Mesenteric fat pad (tissue), 1 donor: ENCODE results near the gene CEACAM18. TPM values are rescaled to one million over a fixed set of nuclear protein-coding genes. Genes with fewer than 3 reads are reported as not detected.
"Not testable (repeated sequence)": the region's sequence is repeated elsewhere in the genome, so short reads cannot be mapped to it uniquely, and the experiment has no call there.

Experiments used
- DNase-seq: peaks from one replicate; pipeline ENCODE4 v3.0.0-alpha.2; 2020; ENCODE audit warnings: low spot score
- long read RNA-seq: library from polyadenylated mRNA; unstranded; transcript quantifications from one replicate; pipeline ENCODE4 v2.0.0, GENCODE V29; 2020
- total RNA-seq: library from RNA; stranded (reverse); fragmentation: NEBNext Ultra II Directional; extraction: Animal tissue kit (Norgen Biotek cat#: 25700); gene quantifications from one replicate; pipeline ENCODE4 v1.2.1, GENCODE V29; 2021
- donor health status: DM: yes; HTN: yes; CAD: no.

Gene CEACAM18
- not detected for total RNA-seq
- long read RNA-seq = 0 reads

GRCh38 chr19:51478381-51479234, at the start of gene CEACAM18:
Gene CEACAM18 (plus strand): TSS chr19:51478539.
- no peak for DNase-seq

- DNase-seq = no peak
These were observed 48.1 kb upstream of the CEACAM18 start for GRCh38 chr19:51430221-51430620.

- no peak for DNase-seq
These were observed 47.2 kb upstream of the CEACAM18 start for GRCh38 chr19:51431124-51431523.

DNA sequence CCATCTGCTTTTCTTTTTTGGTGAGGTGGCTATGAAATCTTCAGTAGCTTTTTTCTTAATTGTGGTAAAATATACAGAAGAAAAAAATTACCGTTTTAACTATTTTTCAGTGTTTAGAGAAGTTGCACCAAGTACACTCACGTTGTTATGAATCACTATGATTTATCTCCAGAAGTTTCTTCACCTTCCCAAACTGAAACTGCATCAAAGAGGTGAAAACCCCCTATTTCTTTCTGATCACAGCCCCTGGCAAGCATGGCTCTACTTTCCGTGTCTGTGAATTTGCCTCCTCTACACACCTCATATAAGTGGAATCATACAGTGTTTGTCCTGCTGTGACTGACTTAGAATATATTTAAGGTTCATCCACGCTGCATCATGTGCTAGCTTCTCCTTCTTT, 45.3 kb upstream of the CEACAM18 start:
- DNase-seq = no peak

DNA sequence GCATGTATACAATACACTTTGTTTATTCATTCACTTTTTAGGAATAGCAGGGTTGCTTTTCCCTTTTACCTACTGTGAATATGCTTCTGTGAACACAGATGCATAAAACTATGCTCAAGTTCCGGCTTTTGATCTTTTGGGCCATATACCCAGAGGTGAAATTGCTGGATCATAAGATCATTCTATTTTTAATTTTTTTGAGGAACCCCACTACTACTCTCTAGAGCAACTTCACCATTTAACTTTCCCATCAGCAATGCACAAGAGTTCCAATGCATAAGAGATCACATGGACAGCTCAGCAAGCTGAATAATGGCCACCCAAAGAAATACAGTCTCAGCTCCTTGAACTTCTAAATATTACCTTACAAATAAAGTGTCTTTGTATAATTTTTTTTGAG, 43.9 kb upstream of the CEACAM18 start:
- DNase-seq = no peak

- DNase-seq = peak; percentile 37
These were observed 39.3 kb upstream of the CEACAM18 start for GRCh38 chr19:51439021-51439465.

DNA sequence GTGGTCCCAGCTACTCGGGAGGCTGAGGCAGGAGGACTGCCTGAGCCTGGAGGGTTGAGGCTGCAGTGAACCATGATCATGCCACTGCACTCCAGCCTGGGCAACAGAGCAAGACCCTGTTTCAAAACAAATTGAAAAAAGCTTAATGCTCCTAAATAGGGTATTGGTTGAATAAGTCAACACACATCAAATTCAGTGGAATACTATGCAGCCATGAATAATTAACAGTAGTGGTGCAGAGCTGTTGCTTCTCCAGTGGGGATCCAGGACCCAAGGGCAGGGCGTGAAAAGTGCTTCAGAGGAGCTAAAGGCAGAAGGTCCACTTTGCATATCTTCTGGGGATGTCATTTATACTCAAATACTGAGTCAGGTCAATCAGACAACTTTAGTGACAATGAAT, 38.3 kb upstream of the CEACAM18 start:
- DNase-seq = peak; percentile 6

DNA sequence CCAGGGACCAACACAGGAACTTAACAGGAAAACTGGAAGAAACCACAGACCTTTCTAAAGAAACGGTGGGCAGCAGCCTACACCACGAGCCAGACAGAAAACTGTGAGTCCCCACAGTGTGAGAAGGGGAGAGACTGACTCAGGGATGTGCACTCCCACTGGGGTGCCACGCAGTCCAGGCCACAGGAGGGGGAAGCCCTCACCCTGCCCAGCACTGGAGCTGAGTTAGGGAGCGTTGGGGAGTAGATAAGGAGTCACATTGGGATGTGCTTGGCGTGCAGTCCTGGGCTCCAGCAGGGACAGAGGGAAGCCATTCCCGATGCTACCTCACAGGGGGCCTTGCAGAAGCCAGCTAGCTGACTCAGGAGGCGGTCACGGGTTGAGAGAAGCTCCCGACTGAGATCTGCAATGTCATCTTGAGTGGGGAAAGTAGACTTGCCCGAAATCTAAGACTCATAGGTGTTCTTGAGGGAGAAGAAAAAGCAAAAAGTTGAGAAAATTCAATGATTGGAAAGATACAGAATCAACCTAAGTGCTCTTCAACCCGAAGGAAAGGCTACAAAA, 37.4 kb upstream of the CEACAM18 start:
- peak; percentile 76 for DNase-seq

- DNase-seq = peak; percentile 69
These were observed 36.6 kb upstream of the CEACAM18 start for GRCh38 chr19:51441410-51442390.

DNA sequence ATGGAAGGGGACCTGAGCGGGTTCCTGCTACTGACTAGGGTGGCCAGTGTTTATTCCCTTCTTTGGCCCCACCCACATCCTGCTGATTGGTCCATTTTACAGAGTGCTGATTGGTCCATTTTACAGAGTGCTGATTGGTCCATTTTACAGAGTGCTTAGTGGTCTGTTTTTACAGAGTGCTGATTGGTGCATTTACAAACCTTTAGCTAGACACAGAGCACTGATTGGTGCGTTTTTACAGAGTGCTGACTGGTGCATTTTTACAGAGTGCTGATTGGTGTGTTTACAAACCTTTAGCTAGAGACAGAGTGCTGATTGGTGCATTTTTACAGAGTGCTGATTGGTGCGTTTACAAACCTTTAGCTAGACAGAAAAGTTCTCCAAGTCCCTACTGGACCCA, 30.8 kb upstream of the CEACAM18 start:
- not testable (repeated sequence) for DNase-seq

- peak; percentile 49 for DNase-seq
These were observed 30.3 kb upstream of the CEACAM18 start for GRCh38 chr19:51448011-51448410.

DNA sequence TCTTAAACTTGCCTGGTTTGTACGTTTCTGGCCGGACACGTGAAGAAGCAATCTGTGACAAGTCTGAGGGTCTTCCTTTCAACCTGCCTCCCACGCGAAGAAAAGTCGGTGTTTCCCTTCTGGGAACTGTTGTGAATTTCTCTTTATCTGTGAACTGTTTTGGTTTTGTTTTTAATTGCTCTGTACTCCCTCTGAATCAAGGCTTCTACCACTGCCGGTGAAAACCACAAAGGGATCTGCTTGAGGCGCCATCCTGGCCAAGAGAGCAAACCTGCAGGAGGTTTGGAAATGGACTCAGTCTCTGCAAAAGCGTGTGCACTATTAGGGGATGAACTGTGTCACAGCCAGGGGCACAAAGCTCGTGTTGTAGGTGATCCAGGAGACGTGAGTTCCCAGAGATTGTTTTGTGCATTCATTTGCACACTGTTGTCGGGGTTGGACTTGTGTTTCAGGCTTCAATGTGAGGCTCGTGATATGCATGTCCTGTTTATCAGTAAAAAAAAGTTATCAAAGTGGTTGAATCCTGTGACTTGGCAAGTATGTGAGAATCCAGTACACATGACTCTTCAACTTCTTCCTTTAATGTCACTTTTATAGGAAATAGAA, 29.8 kb upstream of the CEACAM18 start:
- DNase-seq = peak; percentile 35

GRCh38 chr19:51450730-51451307, 27.5 kb upstream of the CEACAM18 start:
- DNase-seq = peak; percentile 39

DNA sequence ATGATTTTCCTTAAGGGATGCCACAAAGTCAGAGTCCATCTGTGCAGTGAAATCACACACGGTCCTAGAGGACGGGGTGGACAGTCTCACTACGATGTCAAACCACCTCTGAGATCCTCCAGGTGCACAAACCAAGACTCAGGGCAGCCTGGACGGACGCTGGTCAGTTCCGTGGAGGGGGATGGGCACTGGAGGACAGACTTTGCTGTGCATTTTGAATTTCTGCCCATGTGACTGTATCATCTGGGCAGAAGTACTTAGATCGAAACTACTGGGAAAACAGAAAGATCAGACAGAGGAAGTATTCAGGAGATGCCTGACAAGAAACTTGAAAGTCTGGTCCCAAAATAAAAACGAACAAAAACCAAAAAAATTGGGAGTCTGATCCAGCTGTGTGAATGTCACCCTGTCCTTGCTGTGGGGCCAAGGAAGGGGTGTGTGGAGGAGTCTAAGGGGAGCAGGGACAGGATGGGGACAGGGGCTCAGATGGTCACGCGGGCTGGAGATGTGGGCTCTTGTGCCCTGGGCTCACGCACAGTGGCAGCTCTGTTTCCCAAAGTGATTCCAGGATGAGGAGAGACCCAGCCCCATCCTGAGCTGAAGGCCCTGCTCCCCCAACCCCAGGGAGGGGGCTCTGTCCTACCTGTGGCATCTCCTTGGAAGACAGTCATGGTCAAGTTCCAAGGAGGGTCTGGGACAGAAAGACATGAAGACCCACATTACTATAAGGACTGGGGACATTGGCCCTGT, 21.6 kb upstream of the CEACAM18 start:
- no peak for DNase-seq

GRCh38 chr19:51457351-51458013, 20.9 kb upstream of the CEACAM18 start:
- no peak for DNase-seq

DNA sequence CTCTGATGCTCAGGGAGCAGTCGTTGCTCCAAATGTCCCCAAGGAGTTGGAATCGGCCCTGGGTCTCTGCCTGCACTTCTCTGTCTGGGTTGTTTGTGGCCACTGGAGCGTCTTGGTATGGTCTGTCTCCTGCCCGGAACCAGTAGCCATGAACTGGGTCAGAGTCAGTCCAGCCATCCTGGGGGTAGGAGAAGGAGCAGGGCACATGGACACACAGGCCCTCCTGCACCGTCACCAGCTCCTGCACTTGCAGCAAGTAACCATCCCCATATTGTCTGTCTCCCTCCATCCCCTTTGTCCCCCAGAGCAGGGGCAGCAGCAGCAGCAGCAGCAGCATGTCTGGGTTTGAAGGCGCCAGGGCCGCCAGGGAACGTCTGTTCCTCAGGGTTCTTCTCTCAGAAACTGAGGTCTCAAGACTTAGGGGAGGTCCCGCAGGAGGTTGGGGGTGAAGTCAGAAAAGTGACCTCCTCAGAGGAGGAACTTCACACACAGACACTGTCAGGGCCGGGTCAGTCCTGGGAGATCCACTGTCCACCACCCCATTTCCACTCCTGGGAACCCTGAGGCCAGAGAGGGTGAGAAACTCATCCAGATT, 20.2 kb upstream of the CEACAM18 start, which contains the start of gene SIGLEC8:
Gene SIGLEC8 (minus strand): TSS at position 404 of the 595 bp plus-strand sequence. CDS start 67 bp downstream, at position 337.
- DNase-seq = no peak

DNA sequence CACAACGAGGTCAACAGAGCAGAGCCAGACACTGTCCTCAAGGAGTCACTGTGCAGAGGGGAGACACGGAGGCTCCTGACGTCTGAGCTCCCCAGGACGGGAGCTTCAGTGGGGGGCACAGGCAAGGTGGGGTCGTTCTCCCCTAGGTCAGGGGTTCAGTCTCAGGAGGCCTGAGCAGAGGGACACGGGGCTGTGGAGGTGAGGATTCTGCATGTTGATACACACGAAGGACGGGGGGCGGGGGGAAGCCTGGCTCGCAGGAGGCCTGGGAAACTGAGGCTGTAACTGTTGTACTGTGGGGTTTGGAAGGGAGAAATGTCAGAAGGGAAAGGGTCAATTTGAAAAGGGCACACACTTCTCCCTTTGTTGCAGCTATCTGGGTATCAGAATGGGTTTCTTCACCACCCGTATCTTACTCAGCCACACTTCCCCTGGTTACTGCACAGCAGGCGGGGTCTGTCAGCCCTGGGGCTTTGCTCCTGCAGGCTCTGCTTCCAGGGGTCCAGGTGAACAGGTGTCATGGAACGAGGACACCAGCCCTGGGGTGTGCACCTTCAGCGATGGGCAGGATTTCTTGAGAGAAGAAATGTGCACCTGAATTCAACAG, 19.3 kb upstream of the CEACAM18 start:
- DNase-seq = no peak
